Left ventricle myocardium inferior (tissue), 1 donor: Measurements from ENCODE around the gene EHD4. TPM values are rescaled to one million over a fixed set of nuclear protein-coding genes. Genes with fewer than 3 reads are reported as not detected.

Experiments used
- DNase-seq: peaks from one replicate; pipeline ENCODE4 v3.0.0-alpha.2; 2020
- H3K27ac ChIP-seq: fragments of 200-600 bp; replicated peaks from 2 replicates; pipeline ENCODE4 v1.8.0; 2021
- H3K27me3 ChIP-seq: fragments of 200-600 bp; 2 replicates; pipeline ENCODE4 v1.8.0; 2021; ENCODE audit warnings: low read depth
- H3K36me3 ChIP-seq: fragments of 200-600 bp; 2 replicates; pipeline ENCODE4 v1.8.0; 2021
- H3K4me1 ChIP-seq: fragments of 200-600 bp; 2 replicates; pipeline ENCODE4 v1.8.0; 2021
- H3K4me3 ChIP-seq: fragments of 200-600 bp; 2 replicates; pipeline ENCODE4 v1.8.0; 2021; ENCODE audit warnings: mild to moderate bottlenecking, moderate library complexity
- H3K9me3 ChIP-seq: fragments of 200-600 bp; replicated peaks from 2 replicates; pipeline ENCODE4 v1.8.0; 2021
- CTCF ChIP-seq: fragments of 200-600 bp; IDR thresholded peaks from 2 replicates; pipeline ENCODE4 v1.8.0; 2021; ENCODE audit warnings: antibody characterized with exemption, mild to moderate bottlenecking, borderline replicate concordance
- intact Hi-C: fragments of 100-400 bp; cut with micrococcal nuclease; formaldehyde crosslinking; loops from one replicate; pipeline ENCODE4 v1.11.0; 2022
- total RNA-seq: library from RNA; stranded (reverse); fragmentation: NEBNext Ultra II Directional; extraction: Animal tissue kit (Norgen Biotek cat#: 25700); gene quantifications from one replicate; pipeline ENCODE4 v1.2.1, GENCODE V29; 2021
- donor health status: DM: no; HTN: yes; CAD: no; lungs with severe emphysema.

The EHD4 gene
- total RNA-seq, 1 donor from 2014 or later: 46.4 TPM

- H3K27ac ChIP-seq: no peak overlapping the region
- peaks cover 16% of the 10 kb centered on the region for H3K4me1 ChIP-seq
- intact Hi-C loops: no loop called here
- no peaks in the 10 kb centered on the region for H3K27me3 ChIP-seq
- no peaks in the 10 kb centered on the region for H3K36me3 ChIP-seq
- H3K4me3 ChIP-seq: no peak overlapping the region
- no peaks in the 10 kb centered on the region for H3K9me3 ChIP-seq
- TF ChIP-seq CTCF: no peak
- DNase-seq: no peak
These were observed 42.0 kb upstream of the EHD4 start for GRCh38 chr15:42014406-42014805.

- H3K27ac ChIP-seq: no peak overlapping the region
- no peaks in the 10 kb centered on the region for H3K36me3 ChIP-seq
- H3K4me3 ChIP-seq: no peak overlapping the region
- H3K4me1 ChIP-seq: peaks cover 2% of the 10 kb centered on the region
- intact Hi-C loops: no loop called here
- no peaks in the 10 kb centered on the region for H3K9me3 ChIP-seq
- H3K27me3 ChIP-seq: no peaks in the 10 kb centered on the region
- no peak for DNase-seq
- TF ChIP-seq CTCF: no peak
These were observed 40.6 kb upstream of the EHD4 start for GRCh38 chr15:42012928-42013482.

- no peaks in the 10 kb centered on the region for H3K36me3 ChIP-seq
- intact Hi-C loops: no loop called here
- no peaks in the 10 kb centered on the region for H3K4me1 ChIP-seq
- no peak overlapping the region for H3K4me3 ChIP-seq
- H3K27ac ChIP-seq: no peak overlapping the region
- no peak for DNase-seq
- H3K27me3 ChIP-seq: no peaks in the 10 kb centered on the region
- no peaks in the 10 kb centered on the region for H3K9me3 ChIP-seq
- TF ChIP-seq CTCF: no peak
These were observed 39.9 kb upstream of the EHD4 start for GRCh38 chr15:42012241-42012640.

GRCh38 chr15:42011074-42011473 lies 38.7 kb upstream of the EHD4 start:
- Histone ChIP-seq H3K4me3 (no peak overlapping the region), H3K27me3 (no peaks in the 10 kb centered on the region), H3K9me3 (no peaks in the 10 kb centered on the region), H3K36me3 (no peaks in the 10 kb centered on the region), H3K4me1 (no peaks in the 10 kb centered on the region), H3K27ac (no peak overlapping the region)
- no peak for DNase-seq
- intact Hi-C loops: no loop called here
- no peak for TF ChIP-seq CTCF

- Histone ChIP-seq H3K4me1 (no peaks in the 10 kb centered on the region), H3K4me3 (no peak overlapping the region), H3K36me3 (no peaks in the 10 kb centered on the region), H3K9me3 (no peaks in the 10 kb centered on the region), H3K27ac (no peak overlapping the region), H3K27me3 (no peaks in the 10 kb centered on the region)
- DNase-seq: no peak
- TF ChIP-seq CTCF: no peak
- intact Hi-C loops: no loop called here
These were observed 38.1 kb upstream of the EHD4 start for GRCh38 chr15:42010434-42010833.

- Histone ChIP-seq H3K9me3 (no peaks in the 10 kb centered on the region), H3K36me3 (no peaks in the 10 kb centered on the region), H3K4me1 (no peaks in the 10 kb centered on the region), H3K27me3 (no peaks in the 10 kb centered on the region), H3K4me3 (no peak overlapping the region), H3K27ac (no peak overlapping the region)
- DNase-seq: no peak
- intact Hi-C loops: no loop called here
- TF ChIP-seq CTCF: no peak
These were observed 37.1 kb upstream of the EHD4 start for GRCh38 chr15:42009474-42009873.
